Cardiac fibroblast (primary cell): ENCODE measurements around the gene GRB7.

Experiments used
- DNase-seq, 2 donors: peaks; one replicate each; pipeline versions ENCODE4 v3.0.0 to v3.0.0-alpha.2; 2010; ENCODE audit warnings: low read depth in 2 of 2
- H3K4me3 ChIP-seq, 2 donors: replicated peaks in 1 of 2; 1 replicate in 1 of 2; 2 replicates in 1 of 2; pipeline ENCODE4 v1.5.1; 2011; ENCODE audit warnings: low read depth in 2 of 2, low read length in 2 of 2, mild to moderate bottlenecking in 2 of 2, moderate library complexity in 1 of 2
- CTCF ChIP-seq: IDR thresholded peaks from one replicate; pipeline ENCODE4 v1.5.1; 2011; ENCODE audit warnings: low read depth, mild to moderate bottlenecking, low read length, inconsistent platforms

GRB7 gene

GRCh38 chr17:39711851-39712250 is 25.9 kb upstream of the GRB7 start:
- no peak for TF ChIP-seq CTCF
- no peak overlapping the region for H3K4me3 ChIP-seq
- no peak for DNase-seq

- no peak for DNase-seq
- no peak for TF ChIP-seq CTCF
- no peak overlapping the region for H3K4me3 ChIP-seq
Measured at GRCh38 chr17:39714234-39714633, 23.5 kb upstream of the GRB7 start.

GRCh38 chr17:39715375-39716072 is 22.2 kb upstream of the GRB7 start:
- DNase-seq = no peak
- TF ChIP-seq CTCF = no peak
- no peak overlapping the region for H3K4me3 ChIP-seq

GRCh38 chr17:39716073-39716818 is 21.5 kb upstream of the GRB7 start:
- no peak for DNase-seq
- no peak for TF ChIP-seq CTCF
- no peak overlapping the region for H3K4me3 ChIP-seq

- DNase-seq = no peak
- no peak overlapping the region for H3K4me3 ChIP-seq
- TF ChIP-seq CTCF = no peak
Measured at GRCh38 chr17:39716879-39717536, 20.7 kb upstream of the GRB7 start.

GRCh38 chr17:39717660-39718059 is 20.1 kb upstream of the GRB7 start:
- no peak for TF ChIP-seq CTCF
- no peak for DNase-seq
- H3K4me3 ChIP-seq = no peak overlapping the region
